ENCODE results near the gene SFPQ.

GRCh38 chr1:35220976-35221375 is 28.0 kb upstream of the SFPQ start:
- TF ChIP-seq POLR2A (IDR thresholded peaks at IDR 0.05; ENCODE audit: low read depth, low read length) (no peak), POLR2AphosphoS5 (IDR thresholded peaks at IDR 0.05; ENCODE audit: low read depth, low read length) (no peak), TAF1 (IDR thresholded peaks at IDR 0.05; ENCODE audit: low read depth, low read length) (no peak), SPI1 (IDR thresholded peaks at IDR 0.05; ENCODE audit: low read depth, low read length) (no peak)

Measured in GM12891 (cell line).